Epidermal melanocyte (primary cell): ENCODE data around the gene UBE2S.

Source experiments
- DNase-seq: peaks from one replicate; pipeline ENCODE4 v3.0.0; 2011; ENCODE audit warnings: low spot score; ENCODE audit not compliant: insufficient read length

Gene UBE2S

GRCh38 chr19:55384920-55385723 lies 22.5 kb downstream of the UBE2S start:
- DNase-seq: peak; percentile 100

- no peak for DNase-seq
Measured at GRCh38 chr19:55384131-55384919, 23.3 kb downstream of the UBE2S start, which contains the start of gene TMEM238. TSS of gene TMEM238 (minus strand) at chr19:55384292. CDS start at chr19:55384259, 33 bp downstream.

- peak; percentile 68 for DNase-seq
Measured at GRCh38 chr19:55383279-55384130, 24.1 kb downstream of the UBE2S start.

GRCh38 chr19:55382522-55383054 lies 25.0 kb downstream of the UBE2S start:
- DNase-seq: no peak

GRCh38 chr19:55382013-55382412 lies 25.6 kb downstream of the UBE2S start:
- DNase-seq: no peak

- no peak for DNase-seq
Measured at GRCh38 chr19:55379174-55379573, 28.4 kb downstream of the UBE2S start.

- no peak for DNase-seq
Measured at GRCh38 chr19:55377356-55378131, 30.0 kb downstream of the UBE2S start.

GRCh38 chr19:55376241-55376933 lies 31.2 kb downstream of the UBE2S start, which contains the start of gene TMEM190:
TSS of gene TMEM190 (plus strand) at chr19:55376826. CDS start at chr19:55376854, 28 bp downstream.
- no peak for DNase-seq

- DNase-seq: no peak
Measured at GRCh38 chr19:55373993-55374757, 33.4 kb downstream of the UBE2S start.

GRCh38 chr19:55373306-55373992 lies 34.1 kb downstream of the UBE2S start:
- no peak for DNase-seq

GRCh38 chr19:55372316-55373081 lies 35.1 kb downstream of the UBE2S start:
- DNase-seq: no peak

GRCh38 chr19:55370305-55370988 lies 37.1 kb downstream of the UBE2S start, which contains the start of gene IL11:
TSS of gene IL11 (minus strand) at chr19:55370463. CDS start at chr19:55370310, 153 bp downstream.
- no peak for DNase-seq

- DNase-seq: peak; percentile 96
Measured at GRCh38 chr19:55369653-55370304, 37.8 kb downstream of the UBE2S start.

GRCh38 chr19:55368701-55369563 lies 38.7 kb downstream of the UBE2S start:
- no peak for DNase-seq

- no peak for DNase-seq
Measured at GRCh38 chr19:55368106-55368505, 39.5 kb downstream of the UBE2S start.
